ENCODE data around the gene WFS1. TPM values are rescaled to one million over a fixed set of nuclear protein-coding genes. Genes with fewer than 3 reads are reported as not detected.

Gene WFS1
- total RNA-seq, 3 donors from 2014 or later = 32.5 to 58.3 (median 37.1) TPM

DNA sequence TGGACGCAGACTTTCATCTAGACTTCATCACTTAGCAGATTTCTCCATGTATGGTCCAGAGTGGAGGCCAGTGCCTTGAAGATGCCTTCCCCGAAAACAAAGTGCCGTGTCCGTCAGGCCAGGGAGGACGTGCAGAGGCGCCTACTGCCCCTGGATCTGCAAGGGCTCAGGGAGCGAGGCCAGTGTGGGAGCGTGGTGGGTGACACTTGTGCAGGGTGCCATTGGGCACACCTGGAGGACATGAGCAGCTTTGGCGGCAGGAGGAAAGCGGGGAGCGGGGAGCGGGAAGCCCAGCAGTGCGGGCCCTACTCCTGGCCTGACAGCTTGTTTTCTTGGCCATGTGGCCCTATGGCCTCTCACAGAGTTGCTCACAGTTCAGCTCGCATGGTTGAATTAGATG, 25.8 kb downstream of the WFS1 start:
- no peaks in the 10 kb centered on the region for H3K27me3 ChIP-seq
- H3K4me3 ChIP-seq = no peak overlapping the region
- no peaks in the 10 kb centered on the region for H3K4me1 ChIP-seq
- no peaks in the 10 kb centered on the region for H3K9me3 ChIP-seq
- no peak overlapping the region for H3K27ac ChIP-seq
- H3K36me3 ChIP-seq = peaks cover 16% of the 10 kb centered on the region
- no peak for DNase-seq (ENCODE audit: low spot score in 2 of 2)
- TF ChIP-seq POLR2AphosphoS5 (IDR thresholded peaks at IDR 0.05) = no peak
- intact Hi-C loops (cut with DNase I; ENCODE audit: low total_unique reads) = no loop called here

DNA sequence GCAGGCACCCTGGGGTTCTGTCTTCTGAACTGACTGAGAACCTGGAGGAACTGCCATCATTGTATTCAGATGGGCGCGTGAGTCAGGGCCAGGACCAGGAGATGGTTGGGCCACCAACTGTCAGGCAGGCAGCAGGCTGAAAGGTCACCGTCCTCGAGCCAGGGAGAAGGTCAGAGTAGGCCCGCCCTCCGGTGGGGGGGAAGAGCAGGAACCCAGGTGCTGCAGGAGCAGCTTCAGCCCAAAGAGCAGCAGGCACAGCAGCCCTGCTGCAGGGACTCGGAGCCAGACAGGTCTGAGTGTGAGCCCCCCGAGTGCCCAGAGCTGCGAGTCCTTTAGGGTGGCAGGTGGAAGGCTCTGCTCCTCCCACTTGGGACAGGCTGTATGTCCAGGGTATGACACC, 26.4 kb downstream of the WFS1 start:
- DNase-seq (ENCODE audit: low spot score in 2 of 2) = no peak
- no peaks in the 10 kb centered on the region for H3K4me1 ChIP-seq
- H3K9me3 ChIP-seq = no peaks in the 10 kb centered on the region
- H3K4me3 ChIP-seq = no peak overlapping the region
- no peak overlapping the region for H3K27ac ChIP-seq
- TF ChIP-seq POLR2A (IDR thresholded peaks at IDR 0.05) = no peak
- TF ChIP-seq, protein P1, sequence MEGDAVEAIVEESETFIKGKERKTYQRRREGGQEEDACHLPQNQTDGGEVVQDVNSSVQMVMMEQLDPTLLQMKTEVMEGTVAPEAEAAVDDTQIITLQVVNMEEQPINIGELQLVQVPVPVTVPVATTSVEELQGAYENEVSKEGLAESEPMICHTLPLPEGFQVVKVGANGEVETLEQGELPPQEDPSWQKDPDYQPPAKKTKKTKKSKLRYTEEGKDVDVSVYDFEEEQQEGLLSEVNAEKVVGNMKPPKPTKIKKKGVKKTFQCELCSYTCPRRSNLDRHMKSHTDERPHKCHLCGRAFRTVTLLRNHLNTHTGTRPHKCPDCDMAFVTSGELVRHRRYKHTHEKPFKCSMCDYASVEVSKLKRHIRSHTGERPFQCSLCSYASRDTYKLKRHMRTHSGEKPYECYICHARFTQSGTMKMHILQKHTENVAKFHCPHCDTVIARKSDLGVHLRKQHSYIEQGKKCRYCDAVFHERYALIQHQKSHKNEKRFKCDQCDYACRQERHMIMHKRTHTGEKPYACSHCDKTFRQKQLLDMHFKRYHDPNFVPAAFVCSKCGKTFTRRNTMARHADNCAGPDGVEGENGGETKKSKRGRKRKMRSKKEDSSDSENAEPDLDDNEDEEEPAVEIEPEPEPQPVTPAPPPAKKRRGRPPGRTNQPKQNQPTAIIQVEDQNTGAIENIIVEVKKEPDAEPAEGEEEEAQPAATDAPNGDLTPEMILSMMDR (IDR thresholded peaks at IDR 0.05) = no peak
- no peak for TF ChIP-seq POLR2AphosphoS5 (IDR thresholded peaks at IDR 0.05)
- no peaks in the 10 kb centered on the region for H3K27me3 ChIP-seq
- intact Hi-C loops (cut with DNase I; ENCODE audit: low total_unique reads) = no loop called here
- H3K36me3 ChIP-seq = peaks cover 16% of the 10 kb centered on the region

DNA sequence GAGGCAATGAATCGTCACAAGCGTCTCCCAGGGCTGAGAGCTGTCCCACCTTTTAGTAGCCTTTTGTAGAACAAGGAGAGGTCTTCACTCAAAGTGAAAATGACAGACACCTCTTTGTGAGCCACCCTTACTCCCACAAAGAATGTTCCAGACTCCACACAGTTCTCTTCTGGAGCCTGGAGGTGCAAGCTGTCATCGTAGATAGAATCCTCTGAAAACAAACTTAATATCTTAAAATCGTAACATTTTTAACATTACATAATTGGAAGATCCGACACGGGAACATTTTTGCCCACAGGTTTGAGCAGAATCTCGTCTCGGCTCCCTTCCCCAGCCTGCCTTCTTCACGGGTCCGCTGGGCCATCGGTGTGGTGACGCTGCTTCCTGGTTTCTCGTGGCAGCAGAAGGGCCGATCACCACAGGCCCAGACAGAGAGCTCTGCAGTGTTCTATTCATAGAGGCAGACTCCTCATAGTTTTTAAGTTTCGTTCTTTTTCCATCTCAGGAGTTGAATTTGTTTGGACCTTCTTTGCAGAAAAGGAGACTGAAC, 27.7 kb downstream of the WFS1 start:
- TF ChIP-seq, protein P1 (IDR thresholded peaks at IDR 0.05) = no peak
- TF ChIP-seq POLR2A (IDR thresholded peaks at IDR 0.05) = no peak
- TF ChIP-seq POLR2AphosphoS5 (IDR thresholded peaks at IDR 0.05) = no peak
- H3K9me3 ChIP-seq = no peaks in the 10 kb centered on the region
- no peak overlapping the region for H3K4me3 ChIP-seq
- H3K27ac ChIP-seq = no peak overlapping the region
- no peaks in the 10 kb centered on the region for H3K4me1 ChIP-seq
- intact Hi-C loops (cut with DNase I; ENCODE audit: low total_unique reads) = no loop called here
- peaks cover 16% of the 10 kb centered on the region for H3K36me3 ChIP-seq
- DNase-seq (ENCODE audit: low spot score in 2 of 2) = no peak
- no peaks in the 10 kb centered on the region for H3K27me3 ChIP-seq

DNA sequence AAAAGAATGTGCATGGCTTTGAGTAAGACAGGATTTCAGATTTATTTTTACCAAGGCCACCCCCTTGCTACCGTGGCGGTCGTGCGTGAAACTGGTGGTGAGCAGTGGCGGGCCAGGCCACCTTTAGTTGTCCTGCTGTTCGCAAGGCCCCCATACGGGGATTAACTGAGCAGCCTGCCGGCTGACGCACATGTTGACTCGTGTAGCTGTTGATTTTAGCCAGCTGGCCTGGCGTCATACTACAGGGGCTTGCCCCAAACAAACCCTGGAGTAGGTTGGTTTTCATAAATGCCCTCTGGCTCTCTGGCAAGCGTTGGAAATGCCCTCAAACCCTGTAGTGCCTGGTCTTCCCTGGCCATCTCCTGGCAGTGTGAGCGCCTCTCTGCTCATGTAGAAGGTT, 28.4 kb downstream of the WFS1 start:
- H3K4me3 ChIP-seq = no peak overlapping the region
- no peaks in the 10 kb centered on the region for H3K4me1 ChIP-seq
- H3K27ac ChIP-seq = no peak overlapping the region
- H3K36me3 ChIP-seq = peaks cover 16% of the 10 kb centered on the region
- TF ChIP-seq, protein P1 (IDR thresholded peaks at IDR 0.05) = no peak
- no peak for TF ChIP-seq POLR2A (IDR thresholded peaks at IDR 0.05)
- no peak for TF ChIP-seq POLR2AphosphoS5 (IDR thresholded peaks at IDR 0.05)
- DNase-seq (ENCODE audit: low spot score in 2 of 2) = no peak
- H3K9me3 ChIP-seq = no peaks in the 10 kb centered on the region
- intact Hi-C loops (cut with DNase I; ENCODE audit: low total_unique reads) = no loop called here
- no peaks in the 10 kb centered on the region for H3K27me3 ChIP-seq

DNA sequence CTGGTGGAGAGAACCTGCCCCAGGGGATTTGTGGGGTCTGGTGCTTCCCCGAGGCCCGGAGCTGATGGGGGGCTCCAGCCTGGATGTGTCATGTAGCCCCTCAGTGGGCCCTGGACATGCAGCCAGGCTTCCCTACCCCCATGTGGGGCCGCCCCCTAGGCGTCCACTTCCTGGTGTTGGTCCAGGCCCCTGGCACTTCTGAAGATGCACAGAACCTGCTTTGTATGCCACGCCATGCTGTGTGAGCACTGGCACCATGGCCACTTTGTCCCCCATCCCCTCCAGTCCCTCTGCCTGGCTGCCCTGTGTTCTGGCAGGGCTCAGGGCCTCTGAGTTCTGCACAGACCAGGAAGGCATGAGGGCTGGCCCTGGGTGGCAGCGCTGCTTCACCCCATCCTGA, 29.2 kb downstream of the WFS1 start:
- no peaks in the 10 kb centered on the region for H3K4me1 ChIP-seq
- intact Hi-C loops (cut with DNase I; ENCODE audit: low total_unique reads) = no loop called here
- H3K27ac ChIP-seq = no peak overlapping the region
- TF ChIP-seq, protein P1 (IDR thresholded peaks at IDR 0.05) = no peak
- TF ChIP-seq POLR2A (IDR thresholded peaks at IDR 0.05) = no peak
- no peak for TF ChIP-seq POLR2AphosphoS5 (IDR thresholded peaks at IDR 0.05)
- no peak overlapping the region for H3K4me3 ChIP-seq
- H3K27me3 ChIP-seq = no peaks in the 10 kb centered on the region
- no peak for DNase-seq (ENCODE audit: low spot score in 2 of 2)
- no peaks in the 10 kb centered on the region for H3K9me3 ChIP-seq
- peaks cover 16% of the 10 kb centered on the region for H3K36me3 ChIP-seq

DNA sequence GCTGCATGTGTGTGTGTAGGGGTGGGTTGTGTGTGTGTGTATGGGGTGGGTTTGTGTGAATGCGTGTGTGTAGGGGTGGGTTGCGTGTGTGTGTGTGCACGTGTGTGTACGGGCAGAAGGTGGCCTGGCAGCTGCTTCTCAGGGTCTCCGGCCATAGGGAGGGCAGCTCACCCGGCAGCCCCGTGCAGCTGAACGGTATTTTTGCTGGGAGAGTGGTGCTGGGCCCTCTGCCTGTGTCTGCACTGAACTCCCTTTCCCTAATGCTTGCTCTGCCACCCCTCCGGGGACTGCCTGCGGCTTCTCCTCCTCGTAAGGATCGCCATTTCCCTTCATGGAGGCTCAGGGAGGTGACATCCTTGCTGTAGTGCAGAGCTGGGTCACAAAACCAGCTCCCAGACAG, 30.2 kb downstream of the WFS1 start:
- Histone ChIP-seq H3K27ac (no peak overlapping the region), H3K27me3 (no peaks in the 10 kb centered on the region), H3K36me3 (peaks cover 15% of the 10 kb centered on the region), H3K4me1 (no peaks in the 10 kb centered on the region), H3K4me3 (no peak overlapping the region), H3K9me3 (no peaks in the 10 kb centered on the region)
- DNase-seq (ENCODE audit: low spot score in 2 of 2) = no peak
- intact Hi-C loops (cut with DNase I; ENCODE audit: low total_unique reads) = no loop called here
- TF ChIP-seq, protein P1 (IDR thresholded peaks at IDR 0.05) = no peak
- TF ChIP-seq POLR2AphosphoS5 (IDR thresholded peaks at IDR 0.05) (no peak), POLR2A (IDR thresholded peaks at IDR 0.05) (no peak)
